Stimulated activated naive B cell treated with anti-CD40 and anti-IgM and Interleukin-4, amounts not matched to agents 10 μg/mL and 1 μg/mL and 100 μg/mL, for 72 hours (primary cell): ENCODE data around the gene DNAJB6.
A peak's percentile ranks its signal among the peaks of the same experiment; 100 is the strongest.

Experiments
- ATAC-seq, 2 donors: fragments of 150-1000 bp; cut with Tn5 transposase; replicated peaks; 2 replicates each; pipeline ENCODE4 v1.10.0; 2021; ENCODE audit warnings: moderate library complexity in 1 of 2
- DNase-seq: peaks from one replicate; pipeline ENCODE4 v3.0.0; 2021
- H3K27ac Mint-ChIP-seq: one replicate; pipeline ENCODE4 v1.8.0; 2022; ENCODE audit warnings: mild to moderate bottlenecking, mixed read lengths
- H3K27me3 Mint-ChIP-seq, 2 donors: one replicate each; pipeline ENCODE4 v1.8.0; 2022; ENCODE audit warnings: mixed read lengths in 2 of 2
- H3K36me3 Mint-ChIP-seq, 2 donors: one replicate each; pipeline ENCODE4 v1.8.0; 2022; ENCODE audit warnings: mixed read lengths in 2 of 2, mild to moderate bottlenecking in 1 of 2
- H3K4me1 Mint-ChIP-seq, 2 donors: one replicate each; pipeline ENCODE4 v1.8.0; 2022; ENCODE audit warnings: mixed read lengths in 2 of 2, mild to moderate bottlenecking in 1 of 2
- H3K4me3 Mint-ChIP-seq, 2 donors: one replicate each; pipeline ENCODE4 v1.8.0; 2022; ENCODE audit warnings: mild to moderate bottlenecking in 2 of 2, mixed read lengths in 2 of 2, moderate library complexity in 1 of 2
- H3K9me3 Mint-ChIP-seq, 2 donors: one replicate each; pipeline ENCODE4 v1.8.0; 2022; ENCODE audit warnings: mixed read lengths in 2 of 2, mild to moderate bottlenecking in 1 of 2

Gene DNAJB6

GRCh38 chr7:157337316-157338149 lies 729 bp downstream of the DNAJB6 start:
- peak overlapping the region; percentile 87 to 93 for H3K4me3 Mint-ChIP-seq
- peak overlapping the region; percentile 97 for H3K27ac Mint-ChIP-seq
- H3K4me1 Mint-ChIP-seq = peaks cover 45 to 77% of the 10 kb centered on the region in 2 donors
- ATAC-seq = peak; percentile 62 to 63
- DNase-seq = peak; percentile 59
- H3K36me3 Mint-ChIP-seq = peaks cover 30 to 31% of the 10 kb centered on the region in 2 donors
- no peaks in the 10 kb centered on the region for H3K27me3 Mint-ChIP-seq
- peaks cover 0 to 1% of the 10 kb centered on the region in 2 donors for H3K9me3 Mint-ChIP-seq

GRCh38 chr7:157339777-157340677 lies 3.2 kb downstream of the DNAJB6 start:
- peaks cover 33 to 37% of the 10 kb centered on the region in 2 donors for H3K36me3 Mint-ChIP-seq
- peaks cover 0 to 1% of the 10 kb centered on the region in 2 donors for H3K9me3 Mint-ChIP-seq
- H3K27me3 Mint-ChIP-seq = no peaks in the 10 kb centered on the region
- ATAC-seq (peak; percentile 61 to 72), DNase-seq (peak; percentile 64)
- peak overlapping the region; percentile 75 to 87 for H3K4me3 Mint-ChIP-seq
- peaks cover 40 to 71% of the 10 kb centered on the region in 2 donors for H3K4me1 Mint-ChIP-seq
- peak overlapping the region; percentile 89 for H3K27ac Mint-ChIP-seq

GRCh38 chr7:157347217-157347904 lies 10.6 kb downstream of the DNAJB6 start:
- peaks cover 32 to 78% of the 10 kb centered on the region in 2 donors for H3K4me1 Mint-ChIP-seq
- peaks cover 18 to 33% of the 10 kb centered on the region in 2 donors for H3K36me3 Mint-ChIP-seq
- no peak for DNase-seq

GRCh38 chr7:157348548-157348947 lies 11.7 kb downstream of the DNAJB6 start:
- ATAC-seq (no peak), DNase-seq (no peak)
- peaks cover 17 to 32% of the 10 kb centered on the region in 2 donors for H3K36me3 Mint-ChIP-seq
- peak overlapping the region in 1 of 2 donors; percentile 30 for H3K4me3 Mint-ChIP-seq
- H3K27ac Mint-ChIP-seq = no peak overlapping the region
- H3K27me3 Mint-ChIP-seq = no peaks in the 10 kb centered on the region
- peaks cover 35 to 77% of the 10 kb centered on the region in 2 donors for H3K4me1 Mint-ChIP-seq
- H3K9me3 Mint-ChIP-seq = no peaks in the 10 kb centered on the region

More at GRCh38 chr7:157347217-157347904, 10.6 kb downstream of the DNAJB6 start:
- no peak overlapping the region for H3K4me3 Mint-ChIP-seq
- H3K9me3 Mint-ChIP-seq = no peaks in the 10 kb centered on the region
- no peak overlapping the region for H3K27ac Mint-ChIP-seq
- ATAC-seq = no peak
- no peaks in the 10 kb centered on the region for H3K27me3 Mint-ChIP-seq

- peak; percentile 68 to 75 for ATAC-seq
- no peaks in the 10 kb centered on the region for H3K9me3 Mint-ChIP-seq
- H3K27ac Mint-ChIP-seq = peak overlapping the region; percentile 88
- no peaks in the 10 kb centered on the region for H3K27me3 Mint-ChIP-seq
- H3K4me3 Mint-ChIP-seq = peak overlapping the region; percentile 20 to 47
- H3K36me3 Mint-ChIP-seq = peaks cover 33 to 47% of the 10 kb centered on the region in 2 donors
- no peak for DNase-seq
- H3K4me1 Mint-ChIP-seq = peaks cover 48 to 88% of the 10 kb centered on the region in 2 donors
These were observed 15.7 kb downstream of the DNAJB6 start for GRCh38 chr7:157352516-157352915.

- Mint-ChIP-seq H3K4me1 (peaks cover 45 to 78% of the 10 kb centered on the region in 2 donors), H3K36me3 (peaks cover 40 to 57% of the 10 kb centered on the region in 2 donors), H3K27ac (no peak overlapping the region), H3K27me3 (no peaks in the 10 kb centered on the region), H3K4me3 (no peak overlapping the region), H3K9me3 (no peaks in the 10 kb centered on the region)
- DNase-seq = no peak
- no peak for ATAC-seq
These were observed 19.1 kb downstream of the DNAJB6 start for GRCh38 chr7:157355784-157356511.

- no peak for DNase-seq
- peak; percentile 87 to 91 for ATAC-seq
- Mint-ChIP-seq H3K4me3 (peak overlapping the region; percentile 25 to 65), H3K27me3 (no peaks in the 10 kb centered on the region), H3K4me1 (peaks cover 41 to 63% of the 10 kb centered on the region in 2 donors), H3K36me3 (peaks cover 49 to 65% of the 10 kb centered on the region in 2 donors), H3K9me3 (no peaks in the 10 kb centered on the region), H3K27ac (peak overlapping the region; percentile 93)
These were observed 20.6 kb downstream of the DNAJB6 start for GRCh38 chr7:157357129-157358040.

- Mint-ChIP-seq H3K4me1 (peaks cover 37 to 56% of the 10 kb centered on the region in 2 donors), H3K4me3 (peak overlapping the region in 1 of 2 donors; percentile 11), H3K9me3 (no peaks in the 10 kb centered on the region), H3K36me3 (peaks cover 51 to 69% of the 10 kb centered on the region in 2 donors), H3K27ac (peak overlapping the region; percentile 93), H3K27me3 (no peaks in the 10 kb centered on the region)
- ATAC-seq (no peak), DNase-seq (no peak)
These were observed 21.4 kb downstream of the DNAJB6 start for GRCh38 chr7:157358041-157358752.

GRCh38 chr7:157358753-157359096 lies 21.9 kb downstream of the DNAJB6 start:
- Mint-ChIP-seq H3K4me1 (peaks cover 32 to 51% of the 10 kb centered on the region in 2 donors), H3K27ac (no peak overlapping the region), H3K27me3 (no peaks in the 10 kb centered on the region), H3K36me3 (peaks cover 51 to 69% of the 10 kb centered on the region in 2 donors), H3K4me3 (no peak overlapping the region), H3K9me3 (no peaks in the 10 kb centered on the region)
- DNase-seq (no peak), ATAC-seq (no peak)

GRCh38 chr7:157359581-157359980 lies 22.8 kb downstream of the DNAJB6 start:
- peaks cover 29 to 47% of the 10 kb centered on the region in 2 donors for H3K4me1 Mint-ChIP-seq
- ATAC-seq (no peak), DNase-seq (no peak)
- no peak overlapping the region for H3K4me3 Mint-ChIP-seq
- no peaks in the 10 kb centered on the region for H3K27me3 Mint-ChIP-seq
- no peak overlapping the region for H3K27ac Mint-ChIP-seq
- no peaks in the 10 kb centered on the region for H3K9me3 Mint-ChIP-seq
- H3K36me3 Mint-ChIP-seq = peaks cover 53 to 72% of the 10 kb centered on the region in 2 donors

- H3K27ac Mint-ChIP-seq = no peak overlapping the region
- ATAC-seq = no peak
These were observed 23.8 kb downstream of the DNAJB6 start for GRCh38 chr7:157360483-157361025.

GRCh38 chr7:157361537-157361936 lies 24.7 kb downstream of the DNAJB6 start:
- H3K4me1 Mint-ChIP-seq = peaks cover 16 to 29% of the 10 kb centered on the region in 2 donors
- H3K9me3 Mint-ChIP-seq = no peaks in the 10 kb centered on the region
- H3K4me3 Mint-ChIP-seq = no peak overlapping the region
- no peak overlapping the region for H3K27ac Mint-ChIP-seq
- ATAC-seq = no peak
- no peak for DNase-seq
- no peaks in the 10 kb centered on the region for H3K27me3 Mint-ChIP-seq
- H3K36me3 Mint-ChIP-seq = peaks cover 49 to 72% of the 10 kb centered on the region in 2 donors

More at GRCh38 chr7:157360483-157361025, 23.8 kb downstream of the DNAJB6 start:
- H3K9me3 Mint-ChIP-seq = no peaks in the 10 kb centered on the region
- no peak for DNase-seq
- H3K4me3 Mint-ChIP-seq = no peak overlapping the region
- H3K27me3 Mint-ChIP-seq = no peaks in the 10 kb centered on the region
- peaks cover 21 to 37% of the 10 kb centered on the region in 2 donors for H3K4me1 Mint-ChIP-seq
- peaks cover 52 to 74% of the 10 kb centered on the region in 2 donors for H3K36me3 Mint-ChIP-seq
